Activated CD4-positive, alpha-beta T cell treated with anti-CD3 and anti-CD28 coated beads for 4 hours (primary cell): ENCODE results near the gene CEP85.
"Not testable (repeated sequence)": the region's sequence is repeated elsewhere in the genome, so short reads cannot be mapped to it uniquely, and the experiment has no call there.

Source experiments
- DNase-seq, 2 donors: peaks; one replicate each; pipeline ENCODE4 v3.0.0-alpha.2; 2020

Gene CEP85

DNA sequence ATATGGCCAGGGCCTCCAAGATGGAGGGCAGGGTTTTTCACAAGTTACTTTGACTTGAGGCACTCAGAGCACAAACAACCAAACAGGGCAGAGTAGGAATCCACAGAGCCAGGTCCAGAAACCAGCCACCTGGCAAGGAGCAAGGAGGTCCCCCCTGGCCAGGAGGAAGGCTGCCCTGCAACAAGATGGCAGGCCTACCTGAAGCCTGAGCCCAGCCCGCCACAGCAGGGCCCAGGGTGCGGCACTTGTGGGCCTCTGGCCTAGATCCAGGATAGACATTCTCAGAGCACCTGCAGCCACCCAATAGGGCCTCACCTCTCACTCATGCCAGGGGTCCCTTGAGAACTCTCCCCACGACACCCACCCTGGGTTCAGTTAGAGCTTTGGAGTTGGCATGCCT is 57.4 kb downstream of the CEP85 start:
- no peak for DNase-seq

GRCh38 chr1:26291939-26292338 is 57.9 kb downstream of the CEP85 start:
- DNase-seq: no peak

DNA sequence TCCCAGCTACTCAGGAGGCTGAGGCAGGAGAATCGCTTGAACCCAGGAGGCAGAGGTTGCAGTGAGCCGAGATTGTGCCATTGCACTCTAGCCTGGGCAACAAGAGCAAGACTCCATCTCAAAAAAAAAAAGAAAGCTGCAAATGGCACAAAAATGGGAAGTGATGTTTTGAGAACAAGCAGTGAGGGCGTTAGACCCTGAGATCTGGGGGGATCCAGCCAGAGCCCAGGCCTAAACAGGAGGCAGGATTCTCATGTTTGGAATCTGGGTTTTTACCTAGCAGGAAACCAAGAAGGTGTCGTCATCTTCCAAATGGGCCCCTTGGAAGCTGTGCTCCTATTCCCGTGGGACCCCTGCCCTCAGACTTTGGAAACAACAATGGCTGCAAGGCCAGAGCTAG is 58.7 kb downstream of the CEP85 start:
- not testable (repeated sequence) for DNase-seq

DNA sequence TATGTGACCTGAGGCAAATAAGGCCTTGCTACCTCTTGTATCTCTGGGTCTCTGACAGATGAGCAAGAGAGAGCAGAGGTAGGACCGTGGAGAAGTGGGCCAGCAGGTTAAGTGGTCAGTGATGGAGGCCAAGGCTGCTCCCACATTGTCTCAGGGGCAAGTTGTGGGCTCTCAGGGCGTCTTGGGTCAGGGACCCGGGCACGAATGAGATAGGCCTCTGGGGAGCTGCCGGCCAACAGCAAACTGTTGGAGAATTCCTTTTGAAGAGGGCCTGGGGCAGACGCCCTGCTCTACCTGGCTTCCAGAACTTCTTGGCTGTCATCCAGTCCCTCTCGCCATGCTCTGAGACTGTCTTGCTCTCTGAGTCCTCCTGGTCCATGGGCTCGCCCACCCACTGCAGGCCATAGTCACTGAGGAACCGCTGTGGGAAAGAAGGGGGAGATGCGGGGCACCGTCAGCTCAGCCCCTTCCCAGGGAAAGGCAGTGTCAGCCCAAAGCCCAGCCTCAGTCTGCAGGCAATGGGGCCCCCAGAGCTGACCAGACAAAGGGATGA is 60.0 kb downstream of the CEP85 start:
- DNase-seq: no peak

GRCh38 chr1:26295194-26296138 is 61.5 kb downstream of the CEP85 start:
- no peak for DNase-seq

DNA sequence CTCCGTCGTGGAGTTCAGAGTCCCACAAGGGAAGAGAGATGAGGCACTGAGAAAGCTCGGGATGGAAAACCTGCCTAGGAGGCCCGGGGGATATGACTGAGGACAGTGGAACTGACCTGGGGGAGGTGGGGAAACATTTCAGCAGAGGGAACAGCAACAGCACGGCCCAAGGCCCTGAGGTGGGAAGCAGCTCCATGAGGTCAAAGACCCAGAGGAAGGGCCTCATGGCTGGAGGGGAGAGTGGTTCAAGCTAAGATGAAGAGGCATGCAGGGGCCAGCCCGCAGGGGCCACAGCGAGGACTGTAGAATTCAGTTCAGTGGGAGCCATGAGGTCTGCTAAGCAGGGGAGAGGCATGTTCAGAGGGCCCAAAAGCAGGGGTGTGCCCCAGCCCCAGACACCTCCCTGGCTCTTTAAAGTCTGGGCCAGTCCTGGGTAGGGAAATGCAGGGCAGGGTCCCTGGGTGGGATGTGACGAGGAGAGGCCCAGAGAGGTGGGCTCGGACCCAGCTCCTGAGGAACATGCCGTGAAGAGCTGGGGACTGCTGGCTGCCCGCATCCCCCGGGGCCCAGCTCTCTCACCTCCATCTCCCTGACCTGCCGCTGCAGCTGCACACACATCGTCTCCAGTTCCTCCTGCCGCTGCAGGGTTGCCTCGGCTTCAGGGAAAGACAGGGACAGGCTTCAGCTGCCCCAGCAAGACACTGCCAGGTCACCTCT is 62.5 kb downstream of the CEP85 start:
- no peak for DNase-seq

DNA sequence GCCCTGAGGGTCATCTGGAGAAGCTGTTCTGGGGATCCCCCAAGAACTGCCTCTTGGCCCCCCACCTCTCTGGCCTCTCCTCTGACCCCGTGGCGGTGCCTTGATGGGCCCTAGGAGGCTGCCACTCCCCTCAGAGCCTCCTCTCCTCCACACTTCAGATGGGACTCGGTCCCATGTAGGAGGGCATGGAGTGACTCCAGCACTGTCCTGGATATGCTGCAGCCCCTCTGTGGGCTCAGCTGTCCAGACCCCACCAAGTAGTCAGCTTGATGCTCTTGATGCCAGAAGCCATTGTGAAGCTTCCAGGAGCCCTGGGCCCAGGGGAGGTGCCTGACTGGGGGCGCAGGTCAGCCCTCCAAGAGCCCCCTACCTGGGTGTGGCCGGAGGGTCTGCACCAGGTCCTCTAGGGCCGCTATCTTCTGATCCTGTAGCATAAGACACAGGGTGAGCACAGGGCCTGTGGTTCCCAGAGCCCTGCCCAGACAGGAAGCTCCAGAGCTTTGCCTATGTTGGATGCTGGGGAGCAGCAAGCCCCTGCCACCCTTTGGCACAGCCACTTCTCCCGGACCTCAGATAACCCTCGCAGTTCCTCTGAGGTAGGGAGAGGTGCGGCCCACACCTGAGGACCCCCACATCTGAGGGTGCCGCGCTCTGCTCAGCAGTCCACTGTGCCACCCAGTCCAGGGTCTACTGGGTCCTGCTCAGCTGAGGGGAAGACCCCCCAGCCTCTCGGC is 63.2 kb downstream of the CEP85 start:
- no peak for DNase-seq

GRCh38 chr1:26297791-26298124 is 63.8 kb downstream of the CEP85 start:
- no peak for DNase-seq

DNA sequence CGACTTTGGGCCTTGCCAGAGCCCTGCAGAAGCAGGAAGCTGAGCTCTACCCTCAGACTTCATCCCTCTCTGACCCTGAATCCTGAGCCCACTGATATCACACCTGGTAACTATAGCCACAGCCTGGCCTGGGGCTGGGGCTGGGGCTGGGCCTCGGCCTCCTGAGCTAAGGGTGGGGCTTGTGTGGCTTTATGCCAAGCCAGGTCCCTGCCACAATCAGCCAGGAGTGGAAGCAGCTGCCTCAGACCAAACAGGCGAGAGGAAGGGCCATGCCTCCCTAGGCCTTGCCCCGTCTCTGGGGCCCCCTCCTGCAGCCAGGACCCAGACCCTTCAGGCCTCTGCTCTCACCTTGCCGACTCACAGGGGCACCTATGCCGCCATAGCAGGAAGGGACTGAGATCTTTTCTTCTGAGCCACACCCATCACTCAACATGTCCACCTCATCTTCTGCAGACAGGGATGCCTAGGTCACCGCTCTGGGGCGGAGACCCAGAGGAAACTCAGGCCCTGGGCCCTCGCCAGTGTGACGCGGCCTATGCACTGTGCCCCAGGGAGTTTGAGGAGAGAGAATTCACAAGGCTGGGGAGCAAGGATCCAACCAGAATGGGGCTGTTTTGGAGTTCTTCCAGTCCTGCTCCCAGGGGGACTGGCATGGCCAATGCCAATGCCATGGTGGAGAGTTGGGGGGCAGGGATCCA is 66.7 kb downstream of the CEP85 start:
- no peak for DNase-seq

DNA sequence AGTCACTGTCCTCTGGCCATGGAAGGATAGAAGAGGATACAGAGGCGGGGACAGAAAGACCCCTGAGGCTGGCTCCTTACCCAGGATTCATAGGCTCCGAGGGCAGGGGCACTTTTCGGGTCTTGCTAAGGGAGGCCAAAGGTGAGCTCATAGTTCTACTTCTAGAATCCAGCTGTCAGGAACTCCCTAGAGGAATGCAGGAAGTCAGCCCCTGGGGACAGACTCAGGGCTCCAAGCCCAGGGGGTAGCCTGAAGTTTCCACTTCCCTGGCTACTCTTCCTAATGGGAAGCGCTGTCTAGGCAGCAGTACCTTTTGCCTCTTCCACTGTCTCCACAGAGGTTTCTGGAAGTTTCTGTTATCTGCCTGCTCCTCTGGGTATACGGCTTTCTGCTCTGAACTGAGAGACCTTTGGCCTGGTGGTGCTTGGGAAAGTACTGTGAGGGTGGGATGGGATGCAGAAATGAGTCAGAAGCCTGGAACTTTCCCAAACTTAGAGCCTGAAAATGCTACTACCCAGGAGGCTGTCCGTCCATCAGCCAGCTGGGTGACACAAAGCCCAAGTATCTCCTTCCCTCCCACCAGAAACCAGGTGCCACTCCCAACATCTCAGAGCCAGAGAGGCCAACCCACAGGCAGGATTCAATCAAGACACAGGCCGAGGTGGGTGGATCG is 68.9 kb downstream of the CEP85 start:
- no peak for DNase-seq

- DNase-seq: no peak
These were observed 71.8 kb downstream of the CEP85 start for GRCh38 chr1:26305667-26306289.

DNA sequence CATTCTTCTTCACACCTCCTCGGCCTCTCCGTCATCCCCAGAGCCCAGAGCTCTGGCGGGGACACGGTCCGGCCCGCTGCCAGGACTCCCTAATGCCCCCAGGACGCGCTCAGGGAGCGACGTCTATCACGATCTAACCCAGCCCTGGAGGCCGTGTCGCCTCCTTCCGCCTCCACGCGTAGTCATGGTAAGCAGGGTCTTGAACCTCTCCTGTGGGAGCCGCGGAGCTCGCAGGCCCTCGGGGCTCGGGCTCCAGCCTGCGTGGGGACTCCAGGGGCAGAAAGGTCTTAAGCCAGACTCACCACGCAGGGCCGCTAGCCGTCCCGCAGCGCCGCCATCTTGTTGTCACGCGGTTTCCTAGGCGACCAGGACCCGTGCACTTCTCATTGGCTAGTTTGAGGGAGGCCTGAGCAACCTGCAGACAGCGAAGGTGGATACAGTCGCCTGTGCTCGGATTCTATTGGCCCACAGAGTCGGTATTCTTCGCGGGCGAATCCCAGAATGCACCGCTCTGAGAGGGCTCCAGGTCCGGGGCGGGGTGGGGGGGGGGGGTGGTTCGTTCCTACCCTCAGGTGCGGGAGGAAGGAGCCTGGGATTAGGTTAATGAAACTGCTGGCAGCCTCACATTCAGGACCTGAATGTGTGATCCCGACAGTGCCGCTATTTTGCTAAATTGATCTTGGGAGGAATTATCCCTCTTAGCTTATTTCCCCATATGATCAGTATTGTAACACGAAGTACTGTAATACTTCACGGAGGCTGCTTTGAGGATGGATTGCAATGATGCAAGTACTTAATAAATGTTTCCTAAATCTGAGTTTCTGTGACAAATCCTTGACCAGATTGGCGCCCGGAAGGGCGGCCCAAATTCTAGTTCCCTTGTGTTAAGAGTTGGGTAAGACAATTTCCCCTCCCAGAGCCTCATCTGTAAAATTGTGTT is 72.6 kb downstream of the CEP85 start, which contains the start of gene UBXN11:
Gene UBXN11, minus strand, starts transcription at position 347 of the 940 bp plus-strand sequence. CDS start 3,753 bp downstream, outside the sequence.
- peak; percentile 90 for DNase-seq

- DNase-seq: no peak
These were observed 73.4 kb downstream of the CEP85 start for GRCh38 chr1:26307363-26307781.

GRCh38 chr1:26307966-26308899 is 74.2 kb downstream of the CEP85 start:
- not testable (repeated sequence) for DNase-seq

DNA sequence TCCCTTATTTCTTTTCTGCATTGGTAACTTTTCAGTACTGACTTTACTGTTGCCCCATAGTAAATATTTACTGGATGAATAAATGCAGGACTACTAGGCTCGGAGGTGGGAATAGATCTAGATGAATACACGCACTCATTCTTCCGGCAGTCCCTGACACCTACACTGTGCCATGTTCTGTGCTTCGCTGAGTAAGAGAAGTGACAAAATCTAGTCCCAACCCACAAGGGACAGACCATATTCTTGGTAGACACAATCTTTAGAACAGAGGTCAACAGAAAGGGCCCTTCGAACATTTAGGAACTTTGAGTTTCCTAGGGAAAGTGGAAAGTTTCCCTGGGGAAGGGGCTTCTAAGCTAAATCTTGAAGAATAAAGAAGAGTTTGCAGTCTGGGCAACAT is 80.5 kb downstream of the CEP85 start:
- DNase-seq: no peak

DNA sequence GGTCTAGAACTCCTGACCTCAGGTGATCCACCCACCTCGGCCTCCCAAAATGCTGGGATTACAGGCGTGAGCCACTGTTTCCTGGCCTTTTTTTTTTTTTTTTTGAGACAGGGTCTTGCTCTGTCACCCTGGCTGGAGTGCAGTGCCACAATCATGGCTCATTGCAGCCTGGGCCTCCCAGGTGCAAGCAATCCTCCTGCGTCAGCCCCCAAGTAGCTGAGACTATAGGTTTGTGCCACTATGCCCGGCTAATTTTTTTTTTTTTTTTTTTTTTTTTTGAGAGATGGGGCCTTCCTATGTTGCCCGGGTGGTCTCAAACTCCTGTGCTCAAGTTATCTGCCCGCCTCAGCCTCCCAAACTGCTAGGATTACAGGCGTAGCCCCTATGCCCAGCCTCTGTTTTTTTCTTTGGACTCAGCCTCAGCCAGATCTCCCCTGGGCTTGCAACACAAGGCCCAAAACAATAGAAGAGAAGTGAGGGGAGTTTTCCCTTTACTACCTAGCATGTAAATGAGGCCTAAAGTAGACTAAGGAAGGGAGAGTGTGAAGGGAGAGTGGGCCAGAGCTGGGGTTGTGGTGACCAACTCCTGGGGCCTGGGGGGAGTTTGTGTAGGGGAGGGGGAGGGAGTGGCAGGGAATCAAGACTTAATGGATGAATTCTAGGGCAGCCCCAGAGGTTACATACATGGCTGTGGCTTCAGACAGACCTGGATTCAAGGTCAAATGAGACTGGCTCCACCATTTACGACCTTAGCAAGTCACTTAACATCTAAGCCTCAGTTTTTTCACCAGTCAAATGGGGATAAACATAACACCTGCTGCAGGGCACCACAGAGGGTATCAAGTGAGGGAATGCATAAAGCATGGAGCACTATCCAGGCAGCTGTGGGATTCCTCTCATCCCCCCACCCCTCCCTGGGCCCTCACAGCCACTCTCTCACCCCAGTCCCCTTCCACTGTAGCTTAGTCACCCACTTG is 82.2 kb downstream of the CEP85 start:
- DNase-seq: no peak

- DNase-seq: no peak
These were observed 83.1 kb downstream of the CEP85 start for GRCh38 chr1:26317146-26317545.
